Stimulated activated CD4-positive, alpha-beta T cell treated with anti-CD3 and anti-CD28 coated beads, Interleukin-12 subunit alpha, Interleukin-12 subunit beta, amount 100 ng/mL, for 4 hours (primary cell): ENCODE data around the gene THSD8.
"Not testable (repeated sequence)": the region's sequence is repeated elsewhere in the genome, so short reads cannot be mapped to it uniquely, and the experiment has no call there.

Source experiments
- DNase-seq: peaks from one replicate; pipeline ENCODE4 v3.0.0-alpha.2; 2020

THSD8 gene

DNA sequence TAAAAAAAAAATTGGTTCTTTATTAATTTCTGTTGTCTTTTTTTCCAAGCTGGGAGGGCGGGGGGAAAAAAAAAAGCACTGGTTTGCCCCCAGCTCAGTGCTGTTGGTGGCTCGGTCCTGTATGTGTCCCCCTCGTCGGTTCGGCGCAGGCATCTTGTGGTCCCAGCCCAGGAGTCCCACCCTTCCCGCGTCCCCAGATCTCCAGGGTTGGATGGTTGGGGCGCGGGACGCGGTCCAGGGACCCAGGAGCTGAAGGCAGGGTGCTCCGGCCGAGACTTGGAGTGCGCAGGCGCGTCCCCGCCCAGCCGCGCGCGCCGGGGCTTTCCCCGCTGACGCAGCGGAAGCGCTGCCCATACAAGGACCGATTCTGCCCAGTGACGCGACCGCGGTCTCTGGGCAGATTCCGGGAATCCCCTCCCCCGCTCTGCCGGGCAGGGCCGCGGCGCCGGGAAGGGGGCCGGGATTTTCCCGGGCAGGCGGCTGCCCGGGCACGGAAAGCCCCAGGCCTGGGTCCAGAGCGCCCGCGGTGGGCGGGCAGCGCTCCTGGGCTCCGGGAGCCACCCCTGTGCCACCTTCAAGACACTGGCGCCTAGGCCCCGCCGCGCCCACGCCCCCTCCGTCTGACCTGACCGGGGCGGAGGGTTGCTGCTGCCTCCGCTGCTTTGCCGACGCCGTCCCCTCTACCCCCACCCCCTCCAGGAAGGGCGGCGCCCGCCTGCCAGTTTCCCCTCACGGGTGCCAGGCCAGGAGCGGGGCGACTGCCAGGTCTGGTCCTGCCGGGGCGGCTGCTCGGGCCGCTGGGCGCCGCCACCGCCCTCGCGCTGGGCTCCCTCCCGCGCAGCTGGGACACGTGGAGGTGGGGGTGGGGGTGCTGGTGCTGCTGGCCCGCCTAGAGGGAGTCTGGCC is 8.3 kb upstream of the THSD8 start:
- peak; percentile 93 for DNase-seq

DNA sequence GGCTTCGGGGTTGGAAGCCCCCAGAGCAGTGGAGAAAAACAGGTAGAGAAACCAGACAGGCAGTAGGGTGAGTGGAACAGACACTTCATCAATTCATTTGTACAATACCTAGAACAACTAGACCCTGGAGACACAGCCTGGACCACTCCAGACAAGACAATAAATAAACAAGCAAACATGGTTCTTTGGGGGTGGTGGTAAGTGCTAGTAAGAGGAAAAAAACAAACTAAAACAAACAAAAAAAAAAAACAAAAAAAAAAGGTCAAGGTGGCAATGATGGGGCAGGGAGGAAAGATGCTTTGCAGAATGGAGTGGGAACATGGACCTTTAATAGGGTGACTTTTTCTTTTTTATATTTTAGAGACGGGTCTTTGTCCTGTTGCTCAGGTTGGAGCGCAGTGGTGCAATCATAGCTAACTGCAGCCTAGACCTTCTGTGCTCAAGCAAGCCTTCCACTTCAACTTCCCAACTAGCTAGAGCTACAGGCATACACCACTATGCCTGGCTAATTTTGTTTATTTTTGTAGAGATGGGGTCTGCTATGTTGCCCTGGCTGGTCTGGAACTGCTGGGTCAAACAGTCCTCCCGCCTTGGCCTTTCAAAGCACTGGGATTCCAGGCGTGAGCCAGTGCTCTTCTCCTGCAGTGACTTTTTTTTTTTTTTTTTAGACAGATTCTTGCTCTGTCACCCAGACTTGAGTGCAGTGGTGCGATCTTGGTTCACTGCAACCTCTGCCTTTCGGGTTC is 7.5 kb upstream of the THSD8 start:
- no peak for DNase-seq

DNA sequence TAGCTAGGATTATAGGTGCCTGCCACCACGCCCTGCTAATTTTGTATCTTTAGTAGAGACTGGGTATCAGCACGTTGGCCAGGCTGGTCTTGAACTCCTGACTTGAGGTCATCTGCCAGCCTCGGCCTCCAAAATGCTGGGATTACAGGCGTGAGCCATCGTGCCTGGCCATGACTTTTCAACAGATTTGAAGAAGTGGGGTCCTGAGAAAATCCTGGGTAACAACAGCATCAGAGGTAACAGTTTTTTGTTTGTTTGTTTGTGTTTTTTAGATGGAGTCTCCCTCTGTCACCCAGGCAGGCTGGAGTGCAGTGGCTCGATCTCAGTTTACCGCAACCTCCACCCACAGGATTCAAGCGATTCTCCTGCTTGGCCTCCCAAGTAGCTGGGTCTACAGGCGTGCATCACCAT is 6.9 kb upstream of the THSD8 start:
- no peak for DNase-seq

DNA sequence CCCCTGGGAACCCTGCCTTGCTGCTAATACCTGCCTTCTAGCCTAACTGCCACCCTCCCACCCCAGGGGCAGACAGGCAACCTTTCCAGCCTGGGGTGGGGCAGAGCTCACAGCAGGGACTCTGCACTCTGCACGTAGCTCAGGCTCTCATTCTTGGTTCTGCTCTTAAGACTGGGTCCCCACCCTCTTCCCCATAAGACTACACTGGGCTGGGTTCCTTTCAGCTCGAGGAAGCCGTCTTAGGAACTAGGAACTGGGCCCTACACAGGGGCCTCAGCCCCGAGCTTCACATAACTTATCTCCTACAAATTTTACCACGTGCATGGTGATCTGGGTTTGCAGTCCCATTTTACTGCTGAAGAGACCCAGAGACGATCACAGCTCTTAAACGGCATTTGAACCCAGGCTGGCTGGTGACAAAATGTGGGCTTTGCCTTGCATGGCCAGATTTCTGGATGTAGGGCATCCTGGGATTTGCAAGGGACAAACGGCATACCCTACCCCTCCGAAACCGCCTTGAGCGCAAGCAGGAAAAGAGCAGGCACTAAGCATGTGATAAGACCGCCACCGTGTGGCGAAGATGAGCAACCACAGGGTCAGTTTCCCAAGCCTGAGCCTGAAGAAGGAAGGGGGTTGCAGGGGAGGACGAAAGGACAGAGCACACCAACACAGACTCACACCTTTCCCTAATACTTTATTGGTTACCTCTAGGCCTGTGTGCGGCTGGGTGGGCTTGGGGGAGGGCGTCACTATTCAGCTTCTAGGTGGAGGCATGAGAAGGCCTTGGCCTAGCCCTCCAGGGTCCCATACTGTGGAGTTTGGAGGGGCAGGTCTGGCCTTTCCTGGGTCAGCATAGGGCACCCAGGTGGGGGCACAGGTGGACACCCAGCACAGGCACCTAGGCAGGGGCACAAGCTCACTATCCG is 5.5 kb upstream of the THSD8 start:
- DNase-seq: peak; percentile 66

DNA sequence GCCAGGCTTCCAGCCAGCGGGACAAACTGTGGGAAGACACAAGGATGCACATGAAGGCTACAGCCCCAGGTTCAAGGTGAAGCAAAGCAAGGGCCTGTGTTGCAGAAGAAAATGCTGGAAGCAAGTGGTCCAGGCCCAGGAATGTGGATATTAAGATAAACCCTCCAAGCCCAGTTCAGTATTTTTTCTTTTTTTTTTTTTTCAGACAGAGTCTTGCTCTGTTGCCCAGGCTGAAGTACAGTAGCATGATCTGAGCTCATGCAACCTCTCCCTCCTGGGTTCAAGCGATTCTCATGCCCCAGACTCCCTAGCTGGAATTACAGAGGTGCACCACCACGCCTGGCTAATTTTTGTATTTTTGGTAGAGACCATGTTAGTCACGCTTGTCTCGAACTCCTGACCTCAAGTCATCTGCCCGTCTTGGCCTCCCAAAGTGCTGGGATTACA is 4.7 kb upstream of the THSD8 start:
- no peak for DNase-seq

DNA sequence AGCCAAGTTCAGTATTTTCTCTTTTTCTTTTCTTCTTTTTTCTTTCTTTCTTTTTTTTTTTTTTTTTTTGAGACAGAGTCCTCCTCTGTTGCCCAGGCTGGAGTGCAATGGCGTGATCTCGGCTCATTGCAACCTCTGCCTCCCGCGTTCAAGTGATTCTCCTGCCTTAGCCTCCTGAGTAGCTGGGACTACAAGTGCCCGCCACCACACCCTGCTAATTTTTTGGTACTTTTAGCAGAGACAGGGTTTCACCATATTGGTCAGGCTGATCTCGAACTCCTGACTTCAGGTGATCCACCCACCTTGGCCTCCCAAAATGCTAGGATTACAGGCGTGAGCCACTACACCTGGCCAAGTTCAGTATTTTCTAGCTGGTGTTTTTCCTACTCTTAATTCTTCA is 4.3 kb upstream of the THSD8 start:
- not testable (repeated sequence) for DNase-seq

DNA sequence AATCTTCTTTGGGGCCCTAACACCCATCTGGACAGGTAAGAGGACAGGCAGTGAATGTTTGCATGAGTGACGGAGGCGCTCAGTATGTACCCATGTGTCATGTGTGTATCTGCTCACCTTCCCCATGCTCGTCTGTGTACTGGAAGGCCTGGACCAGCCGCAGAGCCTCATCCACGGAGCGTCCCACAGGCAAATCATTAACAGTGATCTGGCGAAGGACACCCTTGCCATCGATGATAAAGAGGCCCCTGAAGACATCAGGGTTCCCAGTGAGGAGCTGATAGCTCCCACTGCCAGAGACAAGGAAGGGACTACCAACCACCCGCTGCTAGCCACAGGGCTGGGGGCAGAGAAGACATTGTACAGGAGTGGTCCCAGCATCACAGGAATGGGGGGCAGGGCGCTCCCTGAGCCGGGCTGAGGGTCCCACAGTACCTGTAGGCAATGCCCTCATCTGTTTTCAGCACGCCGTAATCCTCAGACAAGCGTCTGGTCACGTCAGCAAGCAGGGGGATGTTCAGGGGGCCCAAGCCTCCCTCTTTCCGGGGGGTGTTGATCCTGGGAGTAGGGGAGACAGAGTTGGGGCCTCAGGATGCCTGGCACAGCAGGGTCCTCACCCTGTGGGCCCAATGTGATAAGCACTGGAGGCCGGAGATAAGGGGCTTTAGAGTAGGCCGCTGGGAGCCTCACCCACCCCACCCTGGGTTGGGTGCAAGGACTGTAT is 2.0 kb upstream of the THSD8 start:
- no peak for DNase-seq

DNA sequence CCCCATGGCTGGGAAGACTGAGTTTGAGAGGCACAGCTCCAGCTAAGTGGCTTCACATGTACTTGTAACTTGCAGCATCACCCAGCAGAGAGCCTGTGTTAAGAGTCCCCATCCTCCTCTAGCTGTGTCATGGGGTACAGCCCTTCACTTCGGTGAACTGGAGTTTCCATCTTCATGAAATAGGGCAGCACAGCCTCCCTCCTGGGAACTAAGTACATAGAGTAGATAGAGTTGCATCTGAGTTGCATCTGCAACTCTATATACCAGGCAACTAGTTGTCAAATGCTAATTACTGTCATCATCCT is 1.5 kb upstream of the THSD8 start:
- no peak for DNase-seq

DNA sequence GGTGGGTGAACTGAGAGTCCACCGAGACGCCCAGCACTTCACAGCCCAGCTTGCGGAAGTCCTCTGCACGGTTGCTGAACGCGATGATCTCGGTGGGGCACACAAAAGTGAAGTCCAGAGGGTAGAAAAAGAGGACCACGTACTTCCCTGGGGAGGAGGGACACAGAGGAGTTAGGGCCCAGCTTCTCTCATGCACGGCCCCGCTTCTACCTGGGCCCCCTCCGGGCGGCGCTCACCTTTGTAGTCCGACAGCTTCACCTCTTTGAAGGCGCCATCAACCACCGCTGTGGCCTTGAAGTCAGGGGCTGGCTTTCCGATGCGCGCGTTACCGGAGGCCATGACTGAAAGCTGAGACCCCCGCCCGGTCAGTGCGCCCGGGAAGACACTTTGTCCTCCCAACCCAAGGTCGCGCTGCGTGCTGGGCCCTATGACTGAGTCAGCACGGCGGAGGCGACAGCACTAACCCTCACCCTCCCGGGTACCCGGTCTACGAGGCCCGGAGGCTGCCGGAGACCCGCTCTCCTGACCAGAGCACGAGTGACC is 875 bp upstream of the THSD8 start:
- DNase-seq: no peak

DNA sequence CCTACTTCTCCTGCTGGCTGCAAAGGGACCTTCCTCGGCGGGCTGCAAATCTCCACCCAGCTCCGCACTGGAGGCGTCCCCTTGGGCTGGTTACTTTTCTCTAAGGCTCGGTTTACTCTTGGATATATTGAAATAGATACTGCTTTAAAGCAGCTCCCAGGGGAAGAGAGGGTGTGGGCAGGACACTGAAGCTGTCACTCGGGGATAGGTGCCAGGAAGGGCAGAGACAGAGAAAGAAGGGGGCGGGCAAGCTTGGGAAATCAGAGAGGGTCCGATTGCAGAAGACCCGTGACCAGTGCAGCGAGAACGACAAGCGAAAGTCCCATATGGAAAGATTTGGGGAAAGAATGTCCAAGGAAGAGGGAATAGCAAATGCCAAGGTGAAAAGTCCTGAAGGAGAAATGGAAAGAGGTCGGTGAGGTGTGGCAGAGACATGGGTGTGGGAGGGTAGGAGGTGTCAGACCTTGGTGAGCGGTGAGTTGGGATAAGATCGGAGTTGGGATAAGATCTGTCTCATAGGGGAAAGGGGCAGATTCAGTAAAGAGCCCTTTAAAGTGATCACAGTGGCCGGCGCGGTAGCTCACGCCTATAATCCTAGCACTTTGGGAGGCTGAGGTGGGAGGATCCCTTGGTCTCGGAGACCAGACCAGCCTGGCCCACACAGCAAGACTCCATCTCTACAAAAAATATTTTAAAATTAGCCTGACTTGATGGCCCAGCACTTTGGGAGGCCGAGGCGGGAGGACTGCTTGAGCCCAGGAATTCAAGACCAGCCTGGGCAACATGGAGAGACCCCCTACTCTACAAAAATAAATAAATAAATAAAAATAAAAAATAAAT is 618 bp downstream of the THSD8 start:
- DNase-seq: no peak

DNA sequence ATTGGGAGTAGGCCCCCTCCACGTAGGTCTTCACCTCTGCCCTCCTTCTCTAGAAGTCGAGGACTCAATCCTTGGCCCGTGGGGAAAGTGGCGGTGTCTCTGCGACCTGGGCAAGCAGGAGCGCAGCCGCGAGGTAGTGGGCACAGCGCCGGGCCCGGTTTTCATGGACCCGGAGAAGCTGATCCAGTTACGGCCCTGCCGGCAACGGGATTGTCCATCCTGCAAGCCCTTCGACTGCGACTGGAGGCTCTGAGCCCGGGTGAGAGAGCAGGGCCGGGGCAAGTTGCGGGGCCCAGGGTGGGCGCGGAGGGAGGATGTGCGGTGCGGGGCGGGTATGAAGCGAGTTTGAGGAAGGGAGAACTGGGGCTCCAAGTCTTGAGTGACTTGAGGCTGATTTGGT is 2.2 kb downstream of the THSD8 start:
- DNase-seq: no peak

DNA sequence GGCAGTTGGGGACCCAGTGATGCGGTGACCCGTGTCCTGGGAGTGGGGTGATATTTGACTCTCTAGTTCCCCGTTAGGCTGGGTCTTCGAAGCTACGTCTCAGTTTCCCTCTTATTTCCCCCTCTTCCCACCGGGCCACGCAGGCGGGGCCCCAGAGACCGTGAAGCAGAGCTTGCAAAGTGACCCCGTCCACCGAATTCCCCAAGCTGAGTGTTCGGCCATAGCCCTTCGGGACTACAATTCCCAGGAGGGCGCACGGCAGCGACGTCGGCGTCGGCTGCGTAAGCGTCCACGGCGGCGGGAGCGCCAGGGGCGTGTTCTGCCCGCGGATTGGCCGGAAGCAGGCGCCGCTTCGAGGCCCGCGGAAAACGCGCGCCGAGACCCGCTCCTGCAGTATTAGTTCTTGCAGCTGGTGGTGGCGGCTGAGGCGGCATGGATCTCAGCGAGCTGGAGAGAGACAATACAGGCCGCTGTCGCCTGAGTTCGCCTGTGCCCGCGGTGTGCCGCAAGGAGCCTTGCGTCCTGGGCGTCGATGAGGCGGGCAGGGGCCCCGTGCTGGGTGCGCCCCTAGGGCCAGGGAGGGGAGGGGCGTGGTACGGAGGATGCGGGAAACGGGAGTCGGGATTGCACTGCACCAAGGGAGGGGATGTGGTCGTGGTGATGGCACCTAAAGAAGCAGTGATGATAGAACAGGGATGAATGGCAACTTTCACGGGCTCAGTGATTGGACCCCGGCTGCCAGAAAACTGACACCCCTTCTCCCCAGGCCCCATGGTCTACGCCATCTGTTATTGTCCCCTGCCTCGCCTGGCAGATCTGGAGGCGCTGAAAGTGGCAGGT is 4.6 kb downstream of the THSD8 start, which contains the start of gene RNASEH2A:
Gene RNASEH2A (plus strand): TSS at position 343 of the 840 bp plus-strand sequence. CDS start 90 bp downstream, at position 433.
- peak; percentile 85 for DNase-seq

DNA sequence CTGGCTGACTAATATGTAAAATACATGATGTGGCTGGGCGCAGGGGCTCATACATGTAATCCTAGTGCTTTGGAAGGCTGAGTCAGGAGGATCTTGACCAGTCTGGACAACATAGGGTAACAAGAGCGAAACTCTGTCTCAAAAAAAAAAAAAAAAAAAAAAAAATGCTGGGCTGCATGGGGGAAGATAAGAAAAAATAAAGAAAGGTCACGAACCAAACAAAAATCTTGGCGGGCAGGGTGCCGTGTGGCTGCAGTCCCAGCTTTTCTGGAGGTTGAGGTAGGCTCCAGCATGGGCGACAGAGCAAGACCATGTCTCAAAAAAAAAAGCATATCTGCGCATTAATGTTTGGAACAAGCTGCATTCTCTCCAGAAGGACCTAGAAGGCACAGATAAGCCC is 13.2 kb downstream of the THSD8 start:
- no peak for DNase-seq

DNA sequence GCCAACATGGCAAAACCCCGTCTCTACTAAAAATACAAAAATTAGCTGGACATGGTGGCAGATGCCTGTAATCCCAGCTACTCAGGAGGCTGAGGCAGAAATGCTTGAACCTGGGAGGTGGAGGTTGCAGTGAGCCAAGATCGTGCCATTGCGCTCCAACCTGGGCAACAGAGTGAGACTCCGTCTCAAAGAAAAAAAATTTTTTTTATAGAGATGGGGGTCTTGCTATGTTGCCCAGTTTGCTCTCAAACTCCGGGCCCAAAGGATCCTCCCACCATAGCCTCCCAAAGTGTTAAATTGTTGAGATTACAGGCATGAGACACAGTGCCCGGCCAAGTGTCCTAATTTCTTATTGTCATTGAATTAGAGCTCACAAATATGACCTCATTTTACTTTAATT is 15.3 kb downstream of the THSD8 start:
- DNase-seq: not testable (repeated sequence)

DNA sequence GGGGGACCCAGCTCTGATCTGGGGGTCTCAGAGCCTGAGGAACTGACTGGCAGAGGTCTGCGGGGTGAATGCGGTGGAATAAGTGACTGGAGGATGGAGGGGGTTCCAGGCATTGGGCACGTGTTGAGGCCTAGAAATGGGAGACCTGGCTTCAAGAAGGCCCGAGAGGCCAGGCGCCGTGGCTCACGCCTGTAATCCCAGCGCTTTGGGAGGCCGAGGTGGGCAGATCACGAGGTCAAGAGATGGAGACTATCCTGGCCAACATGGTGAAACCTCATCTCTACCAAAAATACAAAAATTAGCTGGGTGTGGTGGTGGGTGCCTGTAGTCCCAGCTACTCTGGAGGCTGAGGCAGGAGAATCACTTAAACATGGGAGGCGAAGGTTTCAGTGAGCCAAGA is 15.9 kb downstream of the THSD8 start:
- DNase-seq: not testable (repeated sequence)

DNA sequence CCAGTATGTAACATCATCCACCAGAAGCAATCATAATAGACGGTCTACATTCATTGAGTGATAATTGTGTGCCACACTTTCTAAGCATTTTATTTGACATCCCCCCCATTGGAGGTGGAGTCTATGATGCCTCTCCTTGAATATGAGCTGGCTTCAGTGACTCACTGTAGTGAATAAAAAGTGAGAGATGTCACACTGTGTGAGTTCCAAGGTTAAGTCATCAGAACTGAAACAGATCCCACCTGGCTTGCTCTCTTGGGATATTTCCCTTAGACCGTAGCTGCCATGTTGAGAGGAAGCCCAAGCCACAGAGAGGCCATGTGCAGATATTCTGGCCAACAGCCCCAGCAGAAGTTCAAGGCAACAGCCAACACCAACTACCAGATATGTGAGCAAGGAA is 19.9 kb downstream of the THSD8 start:
- no peak for DNase-seq

DNA sequence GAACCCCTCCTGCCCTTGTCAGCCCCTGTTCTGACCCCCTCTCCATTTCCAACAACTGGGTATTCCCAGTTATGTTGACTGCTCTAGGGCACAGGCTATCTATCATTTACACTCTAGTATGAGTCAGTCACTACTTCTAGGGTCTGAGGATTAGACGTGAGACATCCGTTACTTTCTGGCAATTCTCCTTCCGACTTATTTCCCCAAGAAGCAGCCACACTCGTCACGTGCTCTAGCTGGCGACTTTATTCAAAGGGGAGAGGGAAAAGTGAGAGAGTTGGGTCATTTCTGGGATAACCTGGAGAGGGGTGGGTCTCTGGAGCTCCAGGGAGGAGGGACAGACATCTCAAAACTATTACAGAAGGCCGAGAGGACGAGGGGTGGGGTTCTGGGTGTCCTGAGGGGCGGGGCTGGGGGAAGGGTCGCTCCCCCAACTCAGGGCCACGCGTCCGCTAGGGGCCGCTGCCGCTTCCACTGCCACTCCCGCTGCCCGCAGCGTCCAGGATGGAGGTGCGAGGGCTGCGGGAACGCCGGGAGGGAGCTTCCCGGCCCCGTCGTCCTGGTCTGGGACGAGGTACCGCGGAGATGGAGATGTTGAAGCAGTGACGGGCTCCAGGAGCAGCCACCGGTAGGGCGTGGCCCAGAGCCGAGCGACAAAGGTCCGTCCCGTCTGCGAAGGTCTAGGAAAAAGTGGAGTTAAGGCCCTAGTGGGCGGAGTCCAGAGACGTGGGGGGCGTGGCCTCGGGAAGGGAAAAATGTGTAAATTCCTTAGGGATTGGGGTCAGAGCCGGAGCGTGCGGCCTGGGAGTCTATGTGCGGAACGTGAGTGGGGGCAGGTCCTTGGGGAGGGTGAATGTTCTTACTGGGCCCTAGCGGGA is 23.6 kb downstream of the THSD8 start:
- no peak for DNase-seq

DNA sequence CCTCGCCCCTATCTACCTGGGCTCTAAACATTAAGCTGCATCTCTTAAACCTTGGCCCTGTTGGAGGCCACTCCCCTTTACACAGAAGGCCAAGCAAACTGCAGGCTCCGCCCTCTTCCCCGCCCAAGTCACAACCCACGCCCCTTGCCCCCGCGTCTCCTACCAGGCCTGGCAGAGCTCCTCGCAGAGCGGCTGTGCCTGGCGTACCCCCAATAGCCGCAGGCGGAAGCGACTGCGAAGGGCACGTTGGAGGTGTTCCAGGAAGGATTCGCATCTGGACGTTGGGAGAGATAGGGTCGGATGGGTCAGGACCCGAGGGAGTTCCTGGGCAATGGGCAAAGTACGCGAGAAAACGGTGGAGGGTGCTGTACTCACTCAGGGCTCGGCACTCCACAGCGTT is 26.6 kb downstream of the THSD8 start:
- peak; percentile 16 for DNase-seq

DNA sequence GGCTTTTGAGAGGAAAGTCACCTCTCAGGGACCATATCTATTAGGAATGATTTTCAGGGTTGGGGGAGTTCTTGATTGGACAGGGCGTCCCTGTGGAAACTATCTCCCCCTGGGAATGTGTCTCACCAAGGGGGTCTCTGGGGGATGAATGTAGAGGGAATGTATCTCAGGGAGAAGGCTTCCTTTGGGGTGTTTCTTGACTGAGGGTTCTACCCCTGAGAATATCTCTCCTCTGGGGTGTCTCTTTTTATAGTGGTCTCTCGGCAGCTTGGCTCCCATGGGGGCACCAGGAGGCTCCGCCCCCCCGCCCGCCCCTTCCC is 31.5 kb downstream of the THSD8 start:
- no peak for DNase-seq
